Mesothelial cell of epicardium (in vitro differentiated cells): ENCODE results near the gene CDC42SE1. TPM values are rescaled to one million over a fixed set of nuclear protein-coding genes. Genes with fewer than 3 reads are reported as not detected.

Experiments used
- DNase-seq, 2 experiments: peaks; one replicate each; pipeline ENCODE4 v3.0.0; 2021; ENCODE audit warnings: low spot score in 2 of 2; ENCODE audit not compliant: unreplicated experiment in 2 of 2
- H3K27ac Mint-ChIP-seq: 2 replicates; pipeline ENCODE4 v1.8.0; 2021; ENCODE audit warnings: mixed read lengths
- H3K27me3 Mint-ChIP-seq: 2 replicates; pipeline ENCODE4 v1.8.0; 2021; ENCODE audit warnings: low read depth, mixed read lengths
- H3K36me3 Mint-ChIP-seq: 2 replicates; pipeline ENCODE4 v1.8.0; 2021; ENCODE audit warnings: mixed read lengths
- H3K4me1 Mint-ChIP-seq: 2 replicates; pipeline ENCODE4 v1.8.0; 2021; ENCODE audit warnings: mixed read lengths
- H3K4me3 Mint-ChIP-seq: 2 replicates; pipeline ENCODE4 v1.8.0; 2021; ENCODE audit warnings: mild to moderate bottlenecking, moderate library complexity, mixed read lengths
- H3K9me3 Mint-ChIP-seq: 2 replicates; pipeline ENCODE4 v1.8.0; 2021; ENCODE audit warnings: mixed read lengths
- total RNA-seq: library from RNA; stranded (reverse); gene quantifications from 3 replicates; pipeline ENCODE4 v1.2.1, GENCODE V29; 2021
- TF ChIP-seq, protein P1 (sequence below): fragments of 200-600 bp; sonication (generic); IDR thresholded peaks from one replicate; pipeline ENCODE4 v1.5.0; 2021; ENCODE audit warnings: antibody characterized with exemption; ENCODE audit not compliant: unreplicated experiment

CDC42SE1 gene
- total RNA-seq, 1 donor from 2014 or later, result 93.4 TPM

DNA sequence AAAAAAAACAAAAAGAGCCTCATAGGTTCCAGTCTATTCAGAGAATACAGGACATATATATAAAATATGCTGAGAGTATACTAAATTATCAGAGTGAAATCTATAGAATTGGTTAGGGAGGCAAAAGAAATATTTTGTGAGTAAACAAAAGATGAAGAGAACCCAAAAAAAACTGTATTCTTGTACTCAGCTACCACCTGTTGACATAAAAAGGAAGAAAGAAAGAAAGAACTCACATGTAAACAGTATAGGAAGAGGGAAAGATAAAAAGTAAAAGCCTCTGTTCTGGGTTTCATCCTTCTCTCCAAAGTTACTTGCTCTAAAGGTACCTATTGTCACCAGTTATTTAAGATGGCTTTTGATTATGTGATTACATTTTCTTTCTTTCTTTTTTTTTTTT is 33.0 kb downstream of the CDC42SE1 start:
- TF ChIP-seq, protein P1, sequence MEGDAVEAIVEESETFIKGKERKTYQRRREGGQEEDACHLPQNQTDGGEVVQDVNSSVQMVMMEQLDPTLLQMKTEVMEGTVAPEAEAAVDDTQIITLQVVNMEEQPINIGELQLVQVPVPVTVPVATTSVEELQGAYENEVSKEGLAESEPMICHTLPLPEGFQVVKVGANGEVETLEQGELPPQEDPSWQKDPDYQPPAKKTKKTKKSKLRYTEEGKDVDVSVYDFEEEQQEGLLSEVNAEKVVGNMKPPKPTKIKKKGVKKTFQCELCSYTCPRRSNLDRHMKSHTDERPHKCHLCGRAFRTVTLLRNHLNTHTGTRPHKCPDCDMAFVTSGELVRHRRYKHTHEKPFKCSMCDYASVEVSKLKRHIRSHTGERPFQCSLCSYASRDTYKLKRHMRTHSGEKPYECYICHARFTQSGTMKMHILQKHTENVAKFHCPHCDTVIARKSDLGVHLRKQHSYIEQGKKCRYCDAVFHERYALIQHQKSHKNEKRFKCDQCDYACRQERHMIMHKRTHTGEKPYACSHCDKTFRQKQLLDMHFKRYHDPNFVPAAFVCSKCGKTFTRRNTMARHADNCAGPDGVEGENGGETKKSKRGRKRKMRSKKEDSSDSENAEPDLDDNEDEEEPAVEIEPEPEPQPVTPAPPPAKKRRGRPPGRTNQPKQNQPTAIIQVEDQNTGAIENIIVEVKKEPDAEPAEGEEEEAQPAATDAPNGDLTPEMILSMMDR, result no peak
- no peak overlapping the region for H3K4me3 Mint-ChIP-seq
- H3K27ac Mint-ChIP-seq, result no peak overlapping the region
- no peaks in the 10 kb centered on the region for H3K4me1 Mint-ChIP-seq
- no peaks in the 10 kb centered on the region for H3K27me3 Mint-ChIP-seq
- H3K36me3 Mint-ChIP-seq, result peaks cover 40% of the 10 kb centered on the region
- H3K9me3 Mint-ChIP-seq, result no peaks in the 10 kb centered on the region
- DNase-seq, result no peak

DNA sequence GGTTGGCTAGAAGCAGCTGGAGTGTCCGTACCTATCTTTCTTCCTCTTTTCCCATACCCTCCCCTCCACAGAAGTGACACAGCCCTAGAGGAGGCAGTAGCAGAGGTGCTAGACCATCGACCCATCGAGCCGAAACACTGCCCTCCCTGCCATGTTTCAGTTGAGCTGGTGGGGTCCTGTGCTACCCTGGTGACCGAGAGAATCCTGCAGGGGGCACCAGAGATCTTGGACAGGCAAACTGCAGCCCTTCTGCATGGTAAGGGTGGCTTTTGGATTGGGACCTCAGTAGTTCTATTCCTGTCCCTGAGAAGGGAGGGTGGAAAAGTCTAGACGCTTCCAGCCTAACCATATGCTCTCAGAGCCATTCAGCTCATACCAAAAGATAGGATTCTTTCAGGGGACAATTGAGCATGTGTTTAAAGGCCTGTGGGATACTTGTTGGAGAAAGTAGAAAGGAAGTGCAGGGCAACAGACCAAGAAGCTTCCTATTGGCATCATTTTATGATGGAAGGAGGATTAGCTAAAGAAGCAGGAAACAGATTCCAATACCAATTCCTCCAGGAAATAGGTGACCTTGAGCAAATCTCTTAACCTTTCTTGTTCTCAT is 34.8 kb downstream of the CDC42SE1 start:
- Mint-ChIP-seq H3K27ac (no peak overlapping the region), H3K36me3 (peaks cover 38% of the 10 kb centered on the region), H3K9me3 (no peaks in the 10 kb centered on the region), H3K4me3 (no peak overlapping the region), H3K27me3 (no peaks in the 10 kb centered on the region), H3K4me1 (no peaks in the 10 kb centered on the region)
- TF ChIP-seq, protein P1, result peak; percentile 51
- peak; percentile 48 to 76 for DNase-seq

DNA sequence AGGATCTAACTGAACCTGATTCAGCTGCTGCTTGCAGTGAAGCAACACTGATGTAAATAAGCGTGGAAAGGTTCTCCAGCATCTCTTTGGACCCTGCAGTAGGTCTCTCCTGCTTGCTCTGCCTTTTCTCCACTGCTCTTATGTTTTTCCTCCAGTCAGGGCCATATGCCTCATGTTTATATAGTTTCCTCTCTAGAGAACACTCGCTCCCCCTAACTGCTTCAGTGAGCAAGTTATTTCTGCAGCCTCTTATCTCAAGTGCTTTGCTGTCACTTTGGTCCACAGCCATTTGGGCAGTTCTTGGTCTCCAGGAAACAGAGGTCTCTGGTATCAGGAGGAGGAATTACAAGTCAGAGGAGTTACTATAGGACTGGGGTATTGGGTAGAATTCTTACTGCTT is 45.9 kb downstream of the CDC42SE1 start:
- no peak overlapping the region for H3K4me3 Mint-ChIP-seq
- TF ChIP-seq, protein P1, result no peak
- peaks cover 6% of the 10 kb centered on the region for H3K36me3 Mint-ChIP-seq
- H3K4me1 Mint-ChIP-seq, result peaks cover 26% of the 10 kb centered on the region
- H3K27ac Mint-ChIP-seq, result peak overlapping the region; percentile 71
- no peaks in the 10 kb centered on the region for H3K9me3 Mint-ChIP-seq
- no peak for DNase-seq
- H3K27me3 Mint-ChIP-seq, result no peaks in the 10 kb centered on the region

DNA sequence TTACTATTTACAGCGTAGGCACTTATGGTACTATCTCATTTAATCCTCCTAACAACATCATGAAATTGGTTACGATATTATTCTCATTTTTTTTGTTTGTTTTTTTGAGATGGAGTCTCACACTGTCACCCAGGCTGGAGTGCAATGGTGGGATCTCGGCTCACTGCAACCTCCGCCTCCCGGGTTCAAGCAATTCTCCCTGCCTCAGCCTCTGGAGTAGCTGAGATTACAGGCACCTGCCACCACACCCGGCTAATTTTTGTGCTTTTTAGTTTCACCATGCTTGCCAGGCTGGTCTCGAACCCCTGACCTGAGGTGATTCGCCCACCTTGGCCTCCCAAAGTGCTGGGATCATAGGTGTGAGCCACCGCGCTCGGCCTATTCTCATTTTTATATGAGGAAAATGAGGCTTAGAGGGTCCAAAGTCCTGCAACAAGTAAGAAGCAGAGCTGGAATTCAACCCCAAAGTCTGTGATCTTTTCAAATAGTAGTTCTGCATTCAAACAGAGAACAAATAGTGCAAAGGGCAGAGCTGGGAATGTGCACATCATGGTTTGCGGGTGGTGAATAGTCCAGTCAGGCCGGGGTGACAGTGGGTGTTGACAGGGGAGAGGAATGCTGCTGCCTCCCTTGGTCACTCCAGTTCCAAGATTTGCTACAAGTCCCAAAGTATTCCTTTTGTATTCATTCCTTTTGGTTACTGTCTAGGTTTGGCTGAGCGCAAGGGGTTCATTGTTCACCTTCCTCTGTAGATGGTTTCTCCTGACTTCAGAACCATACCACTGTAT is 46.5 kb downstream of the CDC42SE1 start:
- Mint-ChIP-seq H3K27ac (peak overlapping the region; percentile 71), H3K4me3 (no peak overlapping the region), H3K27me3 (no peaks in the 10 kb centered on the region), H3K36me3 (peaks cover 2% of the 10 kb centered on the region), H3K4me1 (peaks cover 31% of the 10 kb centered on the region), H3K9me3 (no peaks in the 10 kb centered on the region)
- no peak for DNase-seq
- TF ChIP-seq, protein P1, result no peak

DNA sequence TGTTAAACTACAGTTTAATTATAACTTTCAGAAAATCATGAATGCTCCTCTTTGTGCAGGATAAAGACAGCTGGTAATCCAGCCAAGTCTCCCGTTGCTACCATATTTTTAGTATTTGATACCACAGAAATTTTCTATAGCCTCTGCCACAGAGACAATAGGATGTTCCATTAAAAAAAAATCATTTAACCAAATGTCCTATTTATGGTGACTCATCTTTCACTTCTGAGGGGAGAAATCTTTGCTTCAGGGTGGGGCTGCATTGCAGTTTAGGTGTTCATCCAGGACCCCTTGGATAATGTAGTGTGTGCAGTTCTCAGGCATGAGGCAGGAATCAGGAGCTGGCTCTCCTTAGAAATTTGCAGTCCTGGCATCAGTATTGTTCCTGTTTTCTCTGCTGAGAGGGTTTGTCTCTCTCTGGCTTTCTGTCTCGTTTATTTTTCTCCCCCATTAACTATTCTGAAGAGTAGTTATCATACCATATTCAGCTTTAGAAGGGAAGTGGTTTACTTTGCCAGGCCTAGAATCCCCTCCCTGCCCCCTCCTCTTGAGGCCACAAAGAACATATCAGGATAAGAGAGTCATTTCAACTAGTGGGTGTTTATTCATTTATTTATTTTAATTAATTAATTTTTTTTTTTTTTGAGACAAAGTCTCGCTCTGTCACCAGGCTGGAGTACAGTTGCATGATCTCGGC is 48.1 kb downstream of the CDC42SE1 start:
- Mint-ChIP-seq H3K36me3 (peaks cover 2% of the 10 kb centered on the region), H3K9me3 (no peaks in the 10 kb centered on the region), H3K4me1 (peaks cover 45% of the 10 kb centered on the region), H3K27ac (peak overlapping the region; percentile 48), H3K4me3 (no peak overlapping the region), H3K27me3 (no peaks in the 10 kb centered on the region)
- no peak for DNase-seq
- TF ChIP-seq, protein P1, result no peak
